KMS-11 (cell line): ENCODE data around the gene CSRNP3.

Source experiments
- H2AFZ ChIP-seq: fragments of 200-600 bp; sonication (generic); 2 replicates; pipeline ENCODE4 v1.6.1; 2016; ENCODE audit warnings: antibody characterized with exemption, mixed run types, low read depth
- H3K27ac ChIP-seq: fragments of 200-600 bp; sonication (generic); 2 replicates; pipeline ENCODE4 v1.6.1; 2016; ENCODE audit warnings: mild to moderate bottlenecking, mixed run types
- H3K27me3 ChIP-seq: fragments of 200-600 bp; sonication (generic); 2 replicates; pipeline ENCODE4 v1.6.1; 2017; ENCODE audit warnings: mild to moderate bottlenecking, low read depth, mixed run types, moderate library complexity; ENCODE audit not compliant: insufficient read depth
- H3K36me3 ChIP-seq: fragments of 200-600 bp; sonication (generic); 2 replicates; pipeline ENCODE4 v1.6.1; 2017; ENCODE audit warnings: mild to moderate bottlenecking, mixed run types; ENCODE audit not compliant: insufficient read depth
- H3K4me1 ChIP-seq: fragments of 200-600 bp; sonication (generic); 2 replicates; pipeline ENCODE4 v1.6.1; 2016; ENCODE audit warnings: mild to moderate bottlenecking, low read depth, mixed run types; ENCODE audit not compliant: poor library complexity, severe bottlenecking
- H3K4me2 ChIP-seq: fragments of 200-600 bp; sonication (generic); 2 replicates; pipeline ENCODE4 v1.7.0; 2016; ENCODE audit warnings: mild to moderate bottlenecking, mixed run types
- H3K4me3 ChIP-seq: fragments of 200-600 bp; sonication (generic); IDR thresholded peaks from 2 replicates; pipeline ENCODE4 v1.6.1; 2017; ENCODE audit warnings: low read depth, low read length, mixed read lengths; ENCODE audit not compliant: insufficient read depth
- H3K79me2 ChIP-seq: fragments of 200-600 bp; sonication (generic); 2 replicates; pipeline ENCODE4 v1.6.1; 2016; ENCODE audit warnings: low read depth, mixed run types; ENCODE audit not compliant: insufficient read depth
- H3K9ac ChIP-seq: fragments of 200-600 bp; sonication (generic); 2 replicates; pipeline ENCODE4 v1.6.1; 2016; ENCODE audit warnings: mild to moderate bottlenecking, mixed run types
- H4K20me1 ChIP-seq: fragments of 200-600 bp; sonication (generic); 2 replicates; pipeline ENCODE4 v1.6.1; 2016; ENCODE audit warnings: mild to moderate bottlenecking, mixed run types; ENCODE audit not compliant: insufficient read depth
- TF ChIP-seq, protein P1 (sequence below): fragments of 200-600 bp; sonication (generic); conservative IDR thresholded peaks from 2 replicates; pipeline ENCODE4 v1.6.1; 2017; ENCODE audit warnings: low read depth, mild to moderate bottlenecking, antibody characterized with exemption, low read length, moderate library complexity, mixed read lengths

Gene CSRNP3

GRCh38 chr2:165434865-165435496 is 34.5 kb upstream of the CSRNP3 start:
- no peak overlapping the region for H3K27ac ChIP-seq
- TF ChIP-seq, protein P1, sequence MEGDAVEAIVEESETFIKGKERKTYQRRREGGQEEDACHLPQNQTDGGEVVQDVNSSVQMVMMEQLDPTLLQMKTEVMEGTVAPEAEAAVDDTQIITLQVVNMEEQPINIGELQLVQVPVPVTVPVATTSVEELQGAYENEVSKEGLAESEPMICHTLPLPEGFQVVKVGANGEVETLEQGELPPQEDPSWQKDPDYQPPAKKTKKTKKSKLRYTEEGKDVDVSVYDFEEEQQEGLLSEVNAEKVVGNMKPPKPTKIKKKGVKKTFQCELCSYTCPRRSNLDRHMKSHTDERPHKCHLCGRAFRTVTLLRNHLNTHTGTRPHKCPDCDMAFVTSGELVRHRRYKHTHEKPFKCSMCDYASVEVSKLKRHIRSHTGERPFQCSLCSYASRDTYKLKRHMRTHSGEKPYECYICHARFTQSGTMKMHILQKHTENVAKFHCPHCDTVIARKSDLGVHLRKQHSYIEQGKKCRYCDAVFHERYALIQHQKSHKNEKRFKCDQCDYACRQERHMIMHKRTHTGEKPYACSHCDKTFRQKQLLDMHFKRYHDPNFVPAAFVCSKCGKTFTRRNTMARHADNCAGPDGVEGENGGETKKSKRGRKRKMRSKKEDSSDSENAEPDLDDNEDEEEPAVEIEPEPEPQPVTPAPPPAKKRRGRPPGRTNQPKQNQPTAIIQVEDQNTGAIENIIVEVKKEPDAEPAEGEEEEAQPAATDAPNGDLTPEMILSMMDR: no peak

DNA sequence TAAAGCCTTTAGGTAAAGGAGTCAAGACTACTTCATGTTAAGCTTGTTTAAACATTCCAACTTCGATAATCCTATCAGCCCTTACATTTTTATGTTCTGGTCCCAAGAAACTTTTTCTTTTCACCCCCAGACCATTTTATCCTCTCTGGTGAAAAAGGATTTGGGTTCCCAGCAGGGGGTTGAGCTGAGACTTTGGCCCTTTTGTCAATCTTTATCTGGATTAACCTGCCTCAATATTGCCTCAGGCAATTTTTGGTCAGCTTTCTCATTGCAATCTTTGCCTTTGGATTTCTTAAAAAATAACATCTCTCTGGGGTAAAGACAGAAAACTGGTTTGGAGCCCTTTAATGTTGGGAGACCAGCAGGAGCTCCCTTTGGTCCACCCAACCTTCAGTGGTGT is 33.9 kb upstream of the CSRNP3 start:
- H3K27me3 ChIP-seq: no peaks in the 10 kb centered on the region
- H4K20me1 ChIP-seq: no peaks in the 10 kb centered on the region
- no peaks in the 10 kb centered on the region for H3K36me3 ChIP-seq
- H3K4me3 ChIP-seq: no peak overlapping the region
- TF ChIP-seq, protein P1: no peak
- H3K27ac ChIP-seq: no peak overlapping the region
- no peaks in the 10 kb centered on the region for H3K79me2 ChIP-seq
- H3K9ac ChIP-seq: no peak overlapping the region
- no peak overlapping the region; the same call in 1 of the 2 replicates for H3K4me2 ChIP-seq
- H2AFZ ChIP-seq: no peak overlapping the region
- H3K4me1 ChIP-seq: peaks cover 27% of the 10 kb centered on the region

More at GRCh38 chr2:165434865-165435496, 34.5 kb upstream of the CSRNP3 start:
- Histone ChIP-seq H3K4me2 (no peak overlapping the region), H3K9ac (no peak overlapping the region), H3K79me2 (no peaks in the 10 kb centered on the region), H2AFZ (no peak overlapping the region), H3K4me3 (no peak overlapping the region), H3K27me3 (no peaks in the 10 kb centered on the region), H3K36me3 (no peaks in the 10 kb centered on the region), H4K20me1 (no peaks in the 10 kb centered on the region), H3K4me1 (peaks cover 25% of the 10 kb centered on the region)

- Histone ChIP-seq H2AFZ (no peak overlapping the region), H3K27me3 (no peaks in the 10 kb centered on the region), H3K4me2 (peak overlapping the region; percentile 56), H3K9ac (no peak overlapping the region), H3K27ac (no peak overlapping the region), H3K4me1 (peaks cover 27% of the 10 kb centered on the region), H3K4me3 (peak overlapping the region; percentile 43), H4K20me1 (no peaks in the 10 kb centered on the region), H3K36me3 (no peaks in the 10 kb centered on the region), H3K79me2 (no peaks in the 10 kb centered on the region)
- TF ChIP-seq, protein P1: no peak
These were observed 32.9 kb upstream of the CSRNP3 start for GRCh38 chr2:165436559-165436958.

GRCh38 chr2:165440367-165440766 is 29.1 kb upstream of the CSRNP3 start:
- no peak overlapping the region for H2AFZ ChIP-seq
- no peaks in the 10 kb centered on the region for H4K20me1 ChIP-seq
- H3K9ac ChIP-seq: no peak overlapping the region
- no peaks in the 10 kb centered on the region for H3K36me3 ChIP-seq
- H3K4me1 ChIP-seq: peaks cover 27% of the 10 kb centered on the region
- no peak overlapping the region for H3K27ac ChIP-seq
- no peaks in the 10 kb centered on the region for H3K27me3 ChIP-seq
- H3K4me3 ChIP-seq: no peak overlapping the region
- no peak overlapping the region for H3K4me2 ChIP-seq
- TF ChIP-seq, protein P1: no peak
- no peaks in the 10 kb centered on the region for H3K79me2 ChIP-seq
